A673 (cell line): ENCODE results near the gene SRRM2.

ENCODE experiments used
- CTCF ChIP-seq: fragments of 300-800, 200-600 bp; sonication (generic); conservative IDR thresholded peaks from 2 replicates; pipeline ENCODE4 v1.5.1; 2017; ENCODE audit warnings: low read depth, mild to moderate bottlenecking, antibody characterized with exemption, low read length, moderate library complexity, mixed read lengths
- EZH2 ChIP-seq: fragments of 200-600 bp; sonication (generic); IDR thresholded peaks from 2 replicates; pipeline ENCODE4 v1.6.1; 2017; ENCODE audit warnings: borderline replicate concordance, low read depth, mild to moderate bottlenecking, mixed read lengths, antibody characterized with exemption, low read length; ENCODE audit not compliant: poor library complexity, severe bottlenecking

DNA sequence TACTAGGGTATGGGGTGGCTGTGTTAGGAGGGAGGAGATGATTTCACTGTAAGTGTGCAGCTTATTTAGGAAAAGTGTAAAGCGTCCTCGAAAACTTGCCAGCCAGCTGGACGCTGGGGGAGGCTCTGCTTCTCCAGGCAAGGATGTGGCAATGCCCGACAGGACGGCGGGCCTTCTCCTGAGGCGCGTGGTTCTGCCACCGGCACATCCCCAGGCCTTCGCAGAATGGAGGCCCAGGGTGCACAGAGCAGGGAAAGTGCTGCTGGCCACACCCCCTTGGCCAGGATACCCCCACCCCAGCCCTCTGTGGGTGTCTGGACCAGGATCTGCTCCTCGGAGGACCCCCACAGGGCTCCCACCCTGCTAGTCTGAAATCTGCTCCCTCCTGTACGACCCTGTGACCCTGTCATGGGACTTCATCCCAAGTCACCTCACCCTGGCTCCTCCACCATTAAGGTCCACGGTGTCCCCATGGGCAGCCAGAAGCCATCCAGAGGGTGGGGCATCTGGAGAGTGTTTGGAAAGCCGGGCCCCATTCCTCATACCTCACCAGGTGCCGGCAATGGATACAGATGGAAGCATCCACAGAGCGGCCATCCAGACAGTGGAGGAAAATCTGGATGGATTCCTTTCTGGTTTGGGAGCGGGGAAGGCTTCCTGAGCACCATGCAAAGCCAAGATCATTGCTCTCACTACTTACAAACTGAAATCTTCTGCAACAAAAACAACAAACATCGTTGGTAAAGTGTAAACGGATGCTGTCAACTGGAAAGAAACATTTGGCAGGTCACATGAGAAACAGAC, 9.2 kb upstream of the SRRM2 start:
- TF ChIP-seq CTCF (no peak), EZH2 (no peak)
